Cardiac septum (tissue), 1 donor: Measurements from ENCODE around the gene KDM4C. TPM values are rescaled to one million over a fixed set of nuclear protein-coding genes. Genes with fewer than 3 reads are reported as not detected.

Experiments
- DNase-seq: peaks from one replicate; pipeline ENCODE4 v3.0.0-alpha.2; 2020; ENCODE audit warnings: low spot score
- intact Hi-C: fragments of 100-400 bp; cut with DNase I; formaldehyde crosslinking; loops from one replicate; pipeline ENCODE4 v1.14.0; 2022
- total RNA-seq: library from RNA; stranded (reverse); fragmentation: NEBNext Ultra II Directional; extraction: Animal tissue kit (Norgen Biotek cat#: 25700); gene quantifications from one replicate; pipeline ENCODE4 v1.2.1, GENCODE V29; 2021
- donor health status: DM: no; HTN: no; CAD: no.

The KDM4C gene
- total RNA-seq, 1 donor from 2014 or later, result 16.8 TPM

DNA sequence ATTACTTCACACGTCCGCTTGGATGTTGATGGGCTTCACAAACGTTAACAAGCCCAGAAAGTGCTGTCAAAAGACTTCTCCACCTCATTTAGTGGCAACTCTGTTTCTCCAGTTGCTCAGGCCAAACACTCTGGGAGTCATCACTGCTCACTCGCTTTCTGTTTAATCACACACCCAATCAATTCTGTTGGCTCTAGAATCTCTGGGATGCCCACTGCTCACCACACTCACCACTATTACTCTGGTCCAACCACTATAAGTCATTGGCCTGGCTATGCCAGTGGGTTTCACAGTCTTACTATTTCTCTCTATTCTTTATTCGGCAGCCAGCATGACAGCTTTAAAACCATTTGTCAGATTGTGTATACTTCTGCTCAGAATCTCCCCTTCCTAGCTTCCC is 163.5 kb downstream of the KDM4C start:
- intact Hi-C loops, result no loop called here
- no peak for DNase-seq

DNA sequence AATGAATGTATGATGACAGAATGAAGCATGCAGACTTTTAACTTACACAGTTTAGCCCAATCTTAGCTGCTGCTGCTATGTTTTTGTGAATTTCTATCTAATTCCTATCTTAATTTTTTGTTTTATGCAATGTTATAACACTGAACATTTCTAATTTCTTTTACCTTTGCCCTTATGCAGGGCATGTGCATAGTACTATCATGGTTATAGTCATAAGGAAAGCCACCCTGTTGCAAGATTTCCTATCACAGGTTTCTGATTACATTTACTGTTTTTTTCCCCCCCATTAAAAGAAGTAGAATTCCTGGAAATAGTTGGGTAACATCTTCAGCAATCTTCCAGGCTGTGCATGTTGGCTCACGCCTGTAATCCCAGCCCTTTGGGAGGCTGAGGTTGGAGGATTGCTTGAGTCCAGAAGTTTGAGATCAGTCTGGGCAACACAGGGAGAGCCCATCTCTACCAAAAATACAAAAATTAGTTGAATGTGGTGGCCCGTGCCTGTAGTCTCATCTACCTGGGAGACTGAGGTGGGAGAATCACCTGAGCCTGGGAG is 164.4 kb downstream of the KDM4C start:
- no peak for DNase-seq
- intact Hi-C loops, result no loop called here

DNA sequence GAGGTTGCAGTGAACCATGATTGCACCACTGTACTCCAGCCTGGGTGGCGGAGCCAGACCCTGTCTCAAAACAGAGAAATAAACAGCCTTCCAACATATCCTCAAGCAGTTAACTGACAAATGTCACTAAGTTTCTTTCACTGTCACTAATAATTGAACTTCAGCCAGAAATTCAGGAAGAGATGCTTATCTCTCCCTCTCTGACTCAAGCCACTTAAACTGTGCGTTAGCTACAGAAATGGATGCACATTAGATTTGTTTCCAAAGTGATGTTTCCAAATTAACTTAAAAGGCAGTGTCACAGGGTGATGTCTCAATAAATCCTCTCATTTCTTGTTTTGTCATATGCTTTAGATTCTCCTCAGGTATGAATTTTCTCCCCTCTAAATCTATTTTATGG is 164.9 kb downstream of the KDM4C start:
- DNase-seq, result no peak
- intact Hi-C loops, result no loop called here

DNA sequence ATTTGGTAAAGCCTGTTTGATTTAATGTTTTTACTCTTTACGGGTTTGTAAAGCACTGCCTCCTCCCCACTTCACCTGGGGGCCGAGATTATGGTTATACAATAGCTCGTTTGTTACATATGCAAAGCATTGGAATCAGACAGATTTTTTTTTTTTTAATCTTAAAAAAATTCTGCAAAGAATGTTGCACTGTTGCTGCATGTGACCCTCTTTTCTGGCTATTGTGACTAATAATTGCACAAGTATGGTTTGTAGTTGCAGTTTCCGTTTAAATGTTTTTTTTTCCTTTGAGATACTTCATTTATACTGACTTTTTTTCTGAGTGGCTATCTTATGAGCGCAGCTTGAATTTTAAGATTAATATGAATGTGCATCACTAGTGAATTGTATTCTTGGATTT is 165.3 kb downstream of the KDM4C start:
- no peak for DNase-seq
- intact Hi-C loops, result no loop called here

DNA sequence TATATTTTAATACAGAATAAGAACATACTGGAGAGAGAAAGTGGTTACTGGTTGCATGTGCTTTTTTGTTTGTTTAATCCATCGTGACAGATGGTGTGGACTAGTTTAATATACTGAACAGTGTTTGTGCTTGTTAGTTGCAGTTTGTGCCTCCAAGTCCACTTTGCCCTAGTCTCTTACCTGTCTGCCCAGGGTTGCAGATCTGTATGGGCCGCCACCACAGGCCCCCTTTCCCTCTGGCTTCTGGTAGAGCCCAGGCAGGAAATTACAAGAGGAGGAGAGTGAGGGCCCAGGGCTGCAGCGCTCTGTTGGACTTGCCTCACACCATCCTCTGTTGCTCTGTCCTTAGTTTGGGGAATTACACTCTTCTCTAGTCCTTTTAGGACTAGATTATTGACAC is 166.4 kb downstream of the KDM4C start:
- DNase-seq, result no peak
- intact Hi-C loops, result no loop called here

DNA sequence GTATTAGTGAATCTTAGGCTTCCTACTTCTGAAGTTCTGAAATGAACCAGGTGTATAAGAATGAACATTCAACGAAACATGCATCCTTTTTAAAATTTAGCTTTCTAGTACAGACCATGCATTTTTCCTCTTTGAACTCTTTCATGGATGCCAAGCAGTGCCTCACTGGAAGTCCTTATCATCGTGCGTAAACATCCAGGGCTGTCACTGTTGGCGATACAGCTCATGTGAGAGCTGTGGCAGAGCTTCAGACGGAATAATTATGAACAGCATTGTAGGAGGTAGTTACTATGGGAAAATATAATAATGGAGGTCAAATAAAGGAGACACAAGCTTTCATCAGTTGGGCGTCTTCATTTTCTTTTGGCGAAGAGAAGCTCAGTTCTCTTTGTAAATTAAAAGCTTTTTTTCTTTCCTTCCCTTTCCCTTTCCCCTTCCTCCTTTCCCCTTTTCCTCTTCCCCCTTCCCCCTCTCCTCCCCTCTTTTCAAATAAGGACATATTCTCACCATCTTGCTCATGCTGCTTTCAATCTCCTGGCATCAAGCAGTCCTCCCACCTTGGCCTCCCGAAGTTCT is 167.3 kb downstream of the KDM4C start:
- intact Hi-C loops, result no loop called here

DNA sequence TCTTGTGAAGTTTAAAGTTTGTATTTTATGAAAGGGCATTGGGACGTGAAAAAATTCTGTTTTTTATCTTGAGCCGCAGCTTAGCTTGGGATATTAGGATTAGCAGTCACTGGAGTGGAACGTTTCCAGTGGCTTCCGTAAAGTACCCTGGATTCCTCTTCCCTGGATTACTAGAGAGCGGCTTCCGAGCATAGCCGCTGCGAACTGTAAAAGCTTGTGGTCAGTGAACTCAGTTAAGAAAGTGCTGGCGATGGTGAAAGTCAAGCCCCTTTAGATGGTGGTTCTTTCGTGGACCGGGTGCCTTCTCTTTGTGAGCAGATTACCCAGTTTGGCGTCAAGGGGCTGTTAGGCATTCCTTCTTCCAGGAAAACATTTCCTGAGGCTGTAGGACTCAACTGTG is 168.1 kb downstream of the KDM4C start:
- intact Hi-C loops, result no loop called here
- DNase-seq, result no peak

More for the DNA sequence above, 167.3 kb downstream of the KDM4C start:
- no peak for DNase-seq

DNA sequence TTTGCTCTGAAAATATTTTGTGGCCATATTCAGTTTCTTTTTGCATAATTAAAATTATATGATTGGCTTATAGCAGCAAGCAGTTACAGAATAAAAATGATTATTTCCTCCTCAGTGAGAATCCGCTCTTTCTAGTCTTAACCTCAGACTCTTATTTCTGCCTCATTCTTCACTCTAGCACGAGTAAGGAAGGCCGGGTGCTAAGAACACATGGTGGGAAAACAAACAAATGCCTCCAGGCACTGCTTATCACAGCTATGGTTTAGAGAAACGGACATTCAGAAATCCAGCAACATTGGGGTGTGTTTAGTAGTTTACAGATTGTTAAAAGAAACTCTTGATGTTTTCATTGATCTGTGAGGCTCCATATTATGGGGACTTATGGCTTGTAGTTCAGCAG is 168.7 kb downstream of the KDM4C start:
- intact Hi-C loops, result no loop called here

DNA sequence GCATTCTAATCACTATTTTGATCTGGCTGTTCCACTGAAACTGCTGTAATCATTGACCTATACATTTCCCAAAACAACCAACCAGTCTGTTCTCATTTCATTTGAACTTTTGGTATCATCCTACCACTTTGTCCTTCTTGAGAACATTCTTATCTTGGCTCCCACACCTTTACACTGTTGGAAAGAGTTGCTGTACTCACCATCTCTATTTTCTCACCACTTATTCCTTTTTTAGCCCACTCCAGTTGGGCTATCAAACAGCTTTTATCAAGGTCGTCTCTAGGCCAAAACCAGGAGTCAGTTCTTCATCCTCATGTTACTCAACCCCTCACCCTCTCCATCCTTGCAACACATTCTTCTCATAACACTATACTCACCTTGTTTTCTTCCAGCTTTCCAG is 170.1 kb downstream of the KDM4C start:
- intact Hi-C loops, result no loop called here
- no peak for DNase-seq

More for the DNA sequence above, 168.7 kb downstream of the KDM4C start:
- DNase-seq, result no peak

DNA sequence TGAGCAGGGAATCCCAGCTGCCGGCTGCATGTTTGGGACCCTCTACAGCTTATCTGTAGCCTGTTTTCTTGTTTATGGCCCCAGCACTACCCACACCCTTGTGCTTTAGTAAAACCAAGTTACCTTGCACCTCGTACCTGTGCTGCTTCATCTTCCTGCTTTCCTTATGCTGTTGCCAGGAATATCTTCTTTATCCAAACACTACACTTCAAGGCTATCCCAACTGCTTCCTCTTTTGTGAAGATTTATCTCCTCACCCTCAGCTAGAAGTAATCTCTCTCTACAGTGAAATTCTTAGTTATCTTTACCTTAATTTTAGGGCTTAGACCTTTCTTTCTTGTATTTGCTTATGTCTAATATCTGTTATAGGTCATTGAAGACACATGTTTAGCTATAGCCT is 171.1 kb downstream of the KDM4C start:
- no peak for DNase-seq
- intact Hi-C loops, result no loop called here

DNA sequence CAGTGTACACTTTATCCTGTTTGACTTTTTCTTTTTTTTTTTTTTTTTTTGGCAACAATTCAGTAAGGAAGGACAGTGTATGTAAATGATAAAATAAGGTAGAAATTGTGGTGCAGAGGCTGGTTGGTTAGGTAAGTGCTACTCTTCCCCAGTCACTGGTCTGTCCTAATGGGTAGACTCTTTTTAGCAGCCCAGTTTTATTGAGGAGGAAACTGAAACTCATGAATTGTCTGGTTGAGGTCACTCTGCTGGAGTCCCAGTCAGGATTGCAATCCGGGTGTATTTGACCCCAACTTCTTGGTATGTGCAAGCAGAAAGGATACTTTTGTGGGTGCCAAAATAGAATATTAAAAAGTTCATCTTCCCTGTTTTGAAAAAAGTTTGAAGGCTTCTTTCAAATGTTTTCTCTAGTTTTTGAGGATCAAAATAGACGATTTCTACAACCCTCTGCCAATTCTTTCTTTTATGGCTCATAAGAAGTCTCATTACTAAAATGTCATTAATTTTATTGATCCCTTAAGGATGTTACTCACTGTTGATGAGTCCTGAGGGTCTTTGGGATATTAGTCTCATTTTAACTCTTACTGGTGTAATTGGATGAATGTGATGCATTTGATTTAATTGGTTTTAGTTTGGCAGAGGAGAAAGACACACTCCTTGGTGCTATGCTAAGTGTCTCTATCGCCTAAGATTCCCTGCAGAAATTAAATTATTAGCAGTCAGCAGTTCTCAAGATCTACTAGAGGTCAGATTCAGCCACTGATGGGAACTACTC is 171.9 kb downstream of the KDM4C start:
- no peak for DNase-seq
- intact Hi-C loops, result no loop called here

DNA sequence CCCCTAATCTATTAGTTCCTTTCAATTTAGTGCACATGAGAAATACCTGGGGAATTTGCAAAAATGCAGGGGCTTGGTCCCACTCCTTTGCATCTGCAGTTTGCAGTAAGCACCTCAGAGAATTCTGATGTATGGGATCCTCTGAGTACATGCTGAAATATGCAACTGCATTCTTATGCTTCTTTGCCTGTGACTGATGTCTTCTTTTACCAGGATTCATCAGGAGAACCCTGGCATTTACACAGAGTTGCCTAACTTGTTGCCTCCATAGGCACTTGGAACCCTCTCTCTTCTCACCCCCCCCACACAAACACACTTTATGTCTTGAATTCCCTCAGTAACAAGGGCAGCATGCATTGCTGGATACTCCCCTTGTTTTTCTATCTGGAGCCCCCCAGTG is 173.1 kb downstream of the KDM4C start:
- intact Hi-C loops, result no loop called here

DNA sequence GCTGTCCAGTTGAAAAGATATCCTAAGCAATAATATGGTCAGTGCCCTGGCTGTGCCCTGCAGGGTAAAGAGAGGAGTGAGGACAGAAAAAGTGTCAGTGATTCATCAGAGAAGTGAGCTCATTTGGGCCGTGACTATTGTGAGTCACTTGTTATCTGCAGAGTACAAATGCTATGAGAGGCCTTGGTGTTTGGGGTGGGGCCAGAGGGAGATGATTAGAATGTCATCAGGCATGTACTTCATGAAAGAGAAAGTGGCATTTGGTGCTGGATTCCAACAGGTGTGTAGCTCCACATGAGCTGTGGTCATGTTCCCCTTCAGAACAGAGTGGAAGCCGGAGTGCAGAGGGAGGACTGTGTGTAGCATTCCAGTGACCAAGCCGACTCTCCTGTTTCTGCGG is 174.1 kb downstream of the KDM4C start:
- DNase-seq, result no peak
- intact Hi-C loops, result no loop called here

More for the DNA sequence above, 173.1 kb downstream of the KDM4C start:
- DNase-seq, result no peak

DNA sequence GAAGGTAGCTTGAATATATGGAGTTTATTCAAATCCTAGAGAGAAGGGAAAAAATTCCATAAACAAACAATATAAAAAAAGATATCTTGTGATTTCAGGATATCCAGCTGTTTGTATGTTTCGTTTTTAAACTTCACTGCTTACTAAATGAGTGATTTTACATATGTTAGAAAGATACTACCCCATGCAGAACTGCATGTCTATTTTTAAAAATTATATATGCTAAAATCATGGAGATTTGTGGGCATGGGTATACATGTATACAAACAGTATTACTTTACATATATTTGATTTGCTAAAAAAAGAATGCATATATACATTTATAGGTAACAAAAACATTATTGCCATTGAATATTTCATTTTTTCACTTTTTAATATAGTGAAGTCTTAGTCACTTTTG is 178.3 kb downstream of the KDM4C start:
- intact Hi-C loops, result no loop called here

DNA sequence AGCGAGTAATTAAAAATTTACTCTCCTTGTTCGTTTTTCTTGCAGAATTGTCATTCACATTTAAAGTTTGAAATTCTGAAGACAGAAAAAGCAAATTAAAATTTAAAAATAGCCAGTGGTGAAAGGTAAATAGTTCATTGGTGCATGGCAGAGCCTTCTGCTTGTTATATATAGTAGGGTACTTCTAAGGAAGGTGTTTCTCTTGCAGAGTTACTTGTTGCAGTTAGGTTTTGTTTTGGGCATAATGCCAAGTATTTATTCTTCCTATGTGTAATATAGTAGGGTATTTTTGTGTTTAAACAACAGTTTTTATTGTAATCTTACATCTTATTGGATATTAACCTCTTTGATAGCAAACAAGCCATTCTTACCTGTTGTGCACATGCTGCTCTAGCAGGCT is 179.4 kb downstream of the KDM4C start:
- intact Hi-C loops, result no loop called here
- DNase-seq, result no peak

More for the DNA sequence above, 178.3 kb downstream of the KDM4C start:
- DNase-seq, result no peak

DNA sequence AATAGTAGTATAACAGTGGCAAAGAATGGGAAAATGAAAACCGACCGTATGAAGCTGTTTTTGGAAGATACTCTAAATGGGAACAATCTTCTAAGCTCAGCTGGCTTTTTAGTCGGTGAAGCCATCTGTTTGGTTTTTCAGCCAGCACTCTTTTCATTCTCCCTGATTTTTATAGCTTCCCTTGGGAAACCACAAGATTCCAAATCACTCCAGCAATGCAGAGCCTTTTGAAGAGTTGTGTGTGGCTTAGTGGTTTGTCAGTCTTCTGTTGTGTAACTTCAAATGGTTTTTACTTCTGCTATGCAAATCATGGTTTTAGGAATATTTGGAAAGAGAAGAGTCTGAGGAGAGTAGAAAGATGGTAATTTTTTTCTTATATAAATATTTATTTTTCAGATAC is 180.7 kb downstream of the KDM4C start:
- DNase-seq, result no peak
- intact Hi-C loops, result no loop called here

DNA sequence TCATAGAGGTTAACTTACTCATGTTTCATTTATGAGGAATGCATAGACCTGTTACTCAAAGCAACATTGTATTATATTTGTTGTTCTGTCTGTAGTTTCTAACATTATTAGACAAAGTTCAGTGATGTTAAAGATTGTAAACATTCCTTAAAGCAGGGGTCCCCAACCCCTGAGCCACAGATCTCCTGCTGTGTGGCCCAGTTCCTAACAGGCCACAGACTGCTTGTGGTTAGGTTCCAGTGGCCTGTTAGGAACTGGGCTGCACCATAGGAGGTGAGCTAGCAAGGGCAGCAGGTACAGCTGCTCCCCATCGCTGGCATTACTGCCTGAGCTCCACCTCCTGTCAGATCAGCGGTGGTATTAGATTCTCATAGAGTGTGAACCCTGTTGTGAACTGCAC is 181.1 kb downstream of the KDM4C start:
- intact Hi-C loops, result no loop called here

DNA sequence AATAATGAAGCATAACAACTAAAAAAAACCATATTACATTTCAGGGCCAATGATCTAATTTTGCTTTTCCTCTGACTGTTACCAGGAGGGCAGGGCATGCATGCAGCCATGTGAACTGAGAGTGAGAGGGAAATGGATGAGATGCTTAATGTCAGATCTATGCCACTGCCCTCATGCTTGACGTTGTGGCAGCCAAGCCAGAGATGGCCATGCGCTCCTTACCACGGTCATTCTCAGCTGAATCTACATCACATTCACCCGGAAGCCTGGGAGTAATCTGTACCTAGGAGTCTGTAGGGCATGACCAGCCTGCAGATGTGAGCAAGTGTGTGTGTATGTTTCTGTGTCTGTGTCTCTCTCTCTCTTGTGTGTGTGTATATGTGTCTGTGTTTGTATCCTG is 183.7 kb downstream of the KDM4C start:
- no peak for DNase-seq
- intact Hi-C loops, result no loop called here

More for the DNA sequence above, 181.1 kb downstream of the KDM4C start:
- DNase-seq, result no peak

DNA sequence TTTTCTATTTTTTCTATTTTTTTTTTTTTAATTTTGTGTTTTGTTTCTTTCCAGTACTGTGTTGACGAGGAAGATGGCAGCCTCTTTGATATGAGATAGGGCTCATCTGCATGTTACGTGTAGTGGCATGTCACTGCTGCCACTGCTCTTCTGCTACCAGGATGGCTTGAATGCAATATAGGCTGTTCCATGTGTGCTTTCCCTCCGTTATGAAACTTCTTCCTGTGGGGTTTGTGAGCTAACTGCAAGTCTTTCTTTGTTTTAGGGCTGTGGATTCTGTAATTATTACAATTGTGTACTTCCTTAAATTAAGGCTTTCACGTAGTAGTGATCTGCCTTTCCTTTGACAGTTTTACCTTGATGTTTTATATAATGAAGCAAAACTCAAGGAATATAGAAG is 184.6 kb downstream of the KDM4C start:
- DNase-seq, result no peak

DNA sequence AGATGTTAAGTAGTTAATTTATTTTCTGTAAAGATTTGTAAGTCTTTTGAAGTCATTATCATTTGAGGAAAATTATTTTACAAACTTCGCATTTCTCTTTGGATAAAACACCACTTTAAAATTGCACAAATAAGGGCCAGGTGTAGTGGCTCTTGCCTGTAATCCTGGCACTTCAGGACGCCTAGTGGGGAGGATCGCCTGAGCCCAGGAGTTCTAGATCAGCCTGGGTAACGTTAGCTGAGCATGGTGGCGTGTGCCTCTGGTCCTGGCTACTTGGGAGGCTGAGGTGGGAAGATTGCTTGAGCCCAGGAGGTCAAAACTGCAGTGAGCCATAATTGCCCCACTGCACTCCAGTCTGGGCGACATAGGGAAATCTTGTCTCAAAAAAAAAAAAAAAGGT is 185.5 kb downstream of the KDM4C start:
- DNase-seq, result no peak
- intact Hi-C loops, result no loop called here

More for the DNA sequence above, 184.6 kb downstream of the KDM4C start:
- intact Hi-C loops, result no loop called here

DNA sequence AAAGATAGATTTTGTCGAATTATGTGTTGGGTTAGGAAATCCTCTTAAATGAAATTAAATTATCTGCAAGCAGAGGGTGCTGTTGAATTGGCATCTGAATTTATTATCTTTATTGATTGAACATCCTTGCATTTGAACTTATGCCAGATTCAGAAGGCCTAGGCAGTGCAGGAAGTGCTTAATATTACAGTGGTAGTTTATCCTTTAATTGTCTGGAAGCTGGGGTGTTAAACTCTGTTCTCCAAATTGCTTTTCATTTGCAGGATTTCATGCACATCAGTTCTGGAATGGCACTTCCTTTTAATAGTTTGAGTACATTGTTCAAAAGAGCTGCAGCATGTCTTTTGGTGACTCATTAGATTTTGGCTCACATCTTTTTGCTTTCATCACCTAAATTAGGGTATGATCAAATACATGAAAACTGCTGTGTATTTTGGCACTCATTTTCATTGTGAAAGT is 186.3 kb downstream of the KDM4C start:
- intact Hi-C loops, result no loop called here
- DNase-seq, result no peak
